Astrocyte of the spinal cord (primary cell): Measurements from ENCODE around the gene REELD1.
A peak's percentile ranks its signal among the peaks of the same experiment; 100 is the strongest.

Experiments used
- DNase-seq: peaks from one replicate; pipeline ENCODE4 v3.0.0; 2011; ENCODE audit warnings: low read depth, low spot score
- H3K4me3 ChIP-seq: 2 replicates; pipeline ENCODE4 v1.5.1; 2011; ENCODE audit warnings: low read depth, mild to moderate bottlenecking, low read length, moderate library complexity
- in situ Hi-C: cut with HindIII; loops from 2 replicates; pipeline ENCODE4 v1.10.0; 2017; ENCODE audit warnings: low sequenced_read_pairs
- TF ChIP-seq, protein P1 (sequence below): IDR thresholded peaks from 2 replicates; pipeline ENCODE4 v1.5.1; 2012; ENCODE audit warnings: low read depth, mild to moderate bottlenecking, low read length, inconsistent platforms

Gene REELD1

DNA sequence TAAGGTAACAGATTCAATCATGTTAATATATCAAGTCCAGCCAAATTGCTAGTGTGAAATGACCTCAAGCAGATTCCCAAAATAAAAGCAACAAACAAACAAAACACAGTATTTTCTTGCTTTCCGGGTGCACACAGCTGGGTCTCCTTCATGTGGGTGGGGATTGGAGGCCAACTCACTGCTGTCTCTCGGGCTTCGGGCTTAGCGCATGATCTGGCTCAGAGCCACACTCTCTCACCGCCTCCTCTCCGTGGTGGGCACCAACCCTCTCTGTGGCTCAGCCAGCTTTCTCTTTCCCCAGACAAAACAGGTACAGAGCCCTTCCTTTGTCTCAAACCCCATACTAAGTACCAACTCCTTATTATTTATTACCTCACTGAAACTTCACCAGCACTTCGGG is 2.9 kb upstream of the REELD1 start:
- TF ChIP-seq, protein P1, sequence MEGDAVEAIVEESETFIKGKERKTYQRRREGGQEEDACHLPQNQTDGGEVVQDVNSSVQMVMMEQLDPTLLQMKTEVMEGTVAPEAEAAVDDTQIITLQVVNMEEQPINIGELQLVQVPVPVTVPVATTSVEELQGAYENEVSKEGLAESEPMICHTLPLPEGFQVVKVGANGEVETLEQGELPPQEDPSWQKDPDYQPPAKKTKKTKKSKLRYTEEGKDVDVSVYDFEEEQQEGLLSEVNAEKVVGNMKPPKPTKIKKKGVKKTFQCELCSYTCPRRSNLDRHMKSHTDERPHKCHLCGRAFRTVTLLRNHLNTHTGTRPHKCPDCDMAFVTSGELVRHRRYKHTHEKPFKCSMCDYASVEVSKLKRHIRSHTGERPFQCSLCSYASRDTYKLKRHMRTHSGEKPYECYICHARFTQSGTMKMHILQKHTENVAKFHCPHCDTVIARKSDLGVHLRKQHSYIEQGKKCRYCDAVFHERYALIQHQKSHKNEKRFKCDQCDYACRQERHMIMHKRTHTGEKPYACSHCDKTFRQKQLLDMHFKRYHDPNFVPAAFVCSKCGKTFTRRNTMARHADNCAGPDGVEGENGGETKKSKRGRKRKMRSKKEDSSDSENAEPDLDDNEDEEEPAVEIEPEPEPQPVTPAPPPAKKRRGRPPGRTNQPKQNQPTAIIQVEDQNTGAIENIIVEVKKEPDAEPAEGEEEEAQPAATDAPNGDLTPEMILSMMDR: no peak
- DNase-seq: no peak
- in situ Hi-C loops: no loop called here
- H3K4me3 ChIP-seq: no peak overlapping the region

DNA sequence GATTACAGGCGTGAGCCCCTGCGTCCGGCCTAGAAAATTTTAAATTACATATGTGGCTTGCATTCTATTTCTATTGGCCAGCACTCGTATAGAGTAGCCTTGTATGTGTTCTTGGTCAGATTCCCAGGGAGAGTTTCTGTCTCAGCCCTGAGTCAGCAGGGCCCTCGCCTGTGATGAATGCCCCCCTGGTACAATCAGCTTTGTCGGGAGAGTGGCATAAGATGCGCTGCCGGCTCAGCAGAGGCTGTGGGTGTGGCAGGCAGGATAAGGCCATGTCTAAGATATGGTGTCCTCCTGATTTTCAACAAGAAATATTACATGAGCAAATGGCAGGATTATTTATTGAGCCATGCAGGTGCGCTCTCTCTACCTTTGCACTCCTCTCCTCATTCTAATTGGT is 1.6 kb upstream of the REELD1 start:
- H3K4me3 ChIP-seq: no peak overlapping the region
- in situ Hi-C loops: no loop called here
- peak; percentile 60 for DNase-seq
- TF ChIP-seq, protein P1: no peak

GRCh38 chr4:146222313-146222712 is 8.0 kb downstream of the REELD1 start:
- TF ChIP-seq, protein P1: no peak
- in situ Hi-C loops: no loop called here
- no peak overlapping the region for H3K4me3 ChIP-seq
- peak; percentile 42 for DNase-seq

DNA sequence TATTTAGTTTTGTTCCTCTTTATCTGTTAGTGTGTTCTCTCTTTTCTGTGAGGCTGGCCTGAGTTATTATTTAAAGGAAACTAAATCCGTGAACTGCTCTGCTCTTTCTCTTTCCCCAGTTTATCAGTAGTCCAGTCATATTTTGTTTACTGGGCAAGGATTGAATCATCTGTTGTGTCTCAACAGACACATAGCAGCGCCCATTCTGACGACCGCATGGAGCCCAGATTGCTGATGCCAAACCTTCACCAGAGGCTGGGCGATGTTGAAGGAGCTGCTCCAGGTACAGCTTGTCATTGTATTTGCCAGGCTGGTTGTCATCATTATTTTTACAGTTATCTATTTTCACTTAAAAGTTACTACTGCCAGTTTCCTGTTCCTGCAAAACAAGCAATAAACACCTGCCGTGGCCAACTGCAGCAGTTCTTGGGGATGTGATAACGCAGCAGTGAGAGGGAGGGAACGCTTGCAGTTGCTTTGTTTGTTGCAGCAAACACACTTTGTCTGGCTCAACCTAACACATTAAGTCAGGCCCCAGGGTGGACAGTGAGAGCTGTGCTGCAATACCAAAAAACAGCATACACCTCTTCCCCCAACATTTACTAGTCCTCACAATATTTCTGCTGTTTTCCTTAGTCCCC is 10.1 kb downstream of the REELD1 start:
- TF ChIP-seq, protein P1: no peak
- no peak overlapping the region for H3K4me3 ChIP-seq
- DNase-seq: no peak
- in situ Hi-C loops: no loop called here

DNA sequence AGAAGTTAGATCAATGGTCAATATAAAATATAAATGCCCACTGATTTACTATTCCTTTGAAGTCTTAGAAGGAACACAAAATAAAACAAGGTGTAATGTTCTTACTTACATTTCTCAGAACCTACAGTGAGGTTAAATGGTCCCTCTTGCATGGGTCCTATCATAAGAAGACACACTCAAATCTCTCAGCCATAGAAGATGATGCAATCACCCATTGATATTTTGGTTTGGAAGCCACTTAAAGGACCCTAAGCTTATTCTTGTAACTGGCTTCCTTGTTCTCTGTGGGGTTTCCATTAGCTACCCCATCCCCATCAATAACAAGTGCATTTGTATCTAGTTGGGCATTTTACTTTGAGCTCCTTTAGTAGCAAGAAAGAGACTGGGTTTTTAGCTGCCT is 15.1 kb downstream of the REELD1 start:
- no peak overlapping the region for H3K4me3 ChIP-seq
- in situ Hi-C loops: no loop called here
- TF ChIP-seq, protein P1: no peak
- no peak for DNase-seq

- in situ Hi-C loops: no loop called here
- H3K4me3 ChIP-seq: no peak overlapping the region
- TF ChIP-seq, protein P1: no peak
- no peak for DNase-seq
Measured at GRCh38 chr4:146232131-146232722, 17.9 kb downstream of the REELD1 start.
